RWPE1 (cell line): ENCODE data around the gene PPP1R15B.

Experiments
- CTCF ChIA-PET: fragments of 350-600 bp; sonication (Branson Sonifier 250); formaldehyde crosslinking; extraction: SDS; loops from one replicate; lab custom pipeline; 2021; lab: Yijun Ruan, JAX
- POLR2A ChIA-PET: fragments of 400-600 bp; formaldehyde crosslinking; extraction: SDS; loops from one replicate; lab custom pipeline; 2020; ENCODE audit warnings: antibody characterized with exemption; ENCODE audit not compliant: low non-redundant PET; lab: Yijun Ruan, JAX
- DNase-seq: peaks from one replicate; pipeline ENCODE4 v3.0.0; 2012; ENCODE audit warnings: low spot score
- H3K27ac ChIP-seq: fragments of 450-650 bp; 2 replicates; pipeline ENCODE4 v1.5.1; 2017
- TF ChIP-seq, protein P1 (sequence below): fragments of 450-650 bp; conservative IDR thresholded peaks from 2 replicates; pipeline ENCODE4 v1.5.1; 2017; ENCODE audit warnings: low read depth, mild to moderate bottlenecking

The PPP1R15B gene

DNA sequence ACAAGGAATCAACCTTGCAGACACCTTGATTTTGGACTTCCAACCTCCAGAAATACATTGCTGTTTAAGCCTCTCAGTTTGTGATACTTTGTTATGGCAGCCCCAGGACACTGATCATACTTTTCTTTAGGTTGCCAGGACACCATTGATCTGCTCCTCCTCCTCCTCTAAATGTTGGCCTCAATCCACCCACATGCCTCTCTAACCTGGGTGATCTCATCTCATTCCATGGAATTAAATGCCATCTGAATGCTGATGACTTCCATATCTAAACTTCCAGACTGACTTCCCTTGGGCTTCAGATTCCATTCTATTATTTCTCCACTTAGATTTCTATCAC lies 7.4 kb upstream of the PPP1R15B start:
- ChIA-PET POLR2A (no interaction called here), CTCF (interaction anchor here (0.9 to 1.4 kb wide), 4 partner anchors 13 to 388 kb away, joined by 3 to 6 read pairs (median 4); no protein-coding TSS in a partner anchor)
- peak; percentile 45 for DNase-seq
- TF ChIP-seq, protein P1, sequence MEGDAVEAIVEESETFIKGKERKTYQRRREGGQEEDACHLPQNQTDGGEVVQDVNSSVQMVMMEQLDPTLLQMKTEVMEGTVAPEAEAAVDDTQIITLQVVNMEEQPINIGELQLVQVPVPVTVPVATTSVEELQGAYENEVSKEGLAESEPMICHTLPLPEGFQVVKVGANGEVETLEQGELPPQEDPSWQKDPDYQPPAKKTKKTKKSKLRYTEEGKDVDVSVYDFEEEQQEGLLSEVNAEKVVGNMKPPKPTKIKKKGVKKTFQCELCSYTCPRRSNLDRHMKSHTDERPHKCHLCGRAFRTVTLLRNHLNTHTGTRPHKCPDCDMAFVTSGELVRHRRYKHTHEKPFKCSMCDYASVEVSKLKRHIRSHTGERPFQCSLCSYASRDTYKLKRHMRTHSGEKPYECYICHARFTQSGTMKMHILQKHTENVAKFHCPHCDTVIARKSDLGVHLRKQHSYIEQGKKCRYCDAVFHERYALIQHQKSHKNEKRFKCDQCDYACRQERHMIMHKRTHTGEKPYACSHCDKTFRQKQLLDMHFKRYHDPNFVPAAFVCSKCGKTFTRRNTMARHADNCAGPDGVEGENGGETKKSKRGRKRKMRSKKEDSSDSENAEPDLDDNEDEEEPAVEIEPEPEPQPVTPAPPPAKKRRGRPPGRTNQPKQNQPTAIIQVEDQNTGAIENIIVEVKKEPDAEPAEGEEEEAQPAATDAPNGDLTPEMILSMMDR, result no peak
- H3K27ac ChIP-seq, result peak overlapping the region; percentile 92

DNA sequence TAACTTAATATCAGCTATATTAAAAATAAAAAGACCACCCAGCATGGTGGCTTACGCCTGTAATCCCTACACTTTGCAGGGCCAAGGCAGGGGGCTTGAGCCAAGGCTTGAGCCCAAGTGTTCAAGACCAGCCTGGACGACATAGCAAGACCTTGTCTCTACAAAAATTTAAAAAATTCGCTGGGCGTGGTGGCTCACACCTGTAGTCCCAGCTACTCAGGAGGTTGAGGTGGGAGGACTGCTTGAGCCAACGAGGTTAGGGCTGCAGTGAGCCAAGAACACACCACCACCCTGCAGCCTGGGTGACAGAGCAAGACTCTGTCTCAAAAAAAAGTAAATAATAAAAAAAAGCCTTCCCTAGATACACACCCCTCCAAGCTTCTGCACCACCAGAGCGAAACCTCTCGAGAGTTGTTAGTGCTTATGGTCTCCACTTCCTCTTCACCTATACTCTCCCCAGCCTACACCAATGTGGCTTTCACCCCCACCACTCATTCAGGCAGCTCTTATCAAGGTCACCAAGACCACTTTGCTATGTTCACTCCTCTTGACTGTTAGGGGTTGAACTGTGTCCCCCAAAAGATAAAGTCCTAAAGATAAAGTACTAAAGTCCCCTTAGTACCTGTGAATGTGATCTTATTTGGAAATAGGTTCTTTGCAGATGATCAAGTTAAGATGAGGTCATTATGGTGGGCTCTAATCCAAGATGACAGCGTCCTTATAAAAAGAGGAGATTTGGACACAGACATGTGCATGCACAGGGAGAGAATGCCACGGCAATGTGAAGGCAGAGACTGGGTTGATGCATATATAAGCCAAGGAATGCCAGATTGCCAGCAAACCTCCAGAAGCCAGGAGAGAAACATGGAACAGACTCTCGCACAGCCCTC lies 6.8 kb upstream of the PPP1R15B start:
- TF ChIP-seq, protein P1, result no peak
- no peak for DNase-seq
- peak overlapping the region; percentile 92 for H3K27ac ChIP-seq
- POLR2A ChIA-PET, result no interaction called here
- CTCF ChIA-PET, result interaction anchor here (0.6 to 1.6 kb wide), 5 partner anchors 13 to 85 kb away, joined by 3 to 20 read pairs (median 4); no protein-coding TSS in a partner anchor

DNA sequence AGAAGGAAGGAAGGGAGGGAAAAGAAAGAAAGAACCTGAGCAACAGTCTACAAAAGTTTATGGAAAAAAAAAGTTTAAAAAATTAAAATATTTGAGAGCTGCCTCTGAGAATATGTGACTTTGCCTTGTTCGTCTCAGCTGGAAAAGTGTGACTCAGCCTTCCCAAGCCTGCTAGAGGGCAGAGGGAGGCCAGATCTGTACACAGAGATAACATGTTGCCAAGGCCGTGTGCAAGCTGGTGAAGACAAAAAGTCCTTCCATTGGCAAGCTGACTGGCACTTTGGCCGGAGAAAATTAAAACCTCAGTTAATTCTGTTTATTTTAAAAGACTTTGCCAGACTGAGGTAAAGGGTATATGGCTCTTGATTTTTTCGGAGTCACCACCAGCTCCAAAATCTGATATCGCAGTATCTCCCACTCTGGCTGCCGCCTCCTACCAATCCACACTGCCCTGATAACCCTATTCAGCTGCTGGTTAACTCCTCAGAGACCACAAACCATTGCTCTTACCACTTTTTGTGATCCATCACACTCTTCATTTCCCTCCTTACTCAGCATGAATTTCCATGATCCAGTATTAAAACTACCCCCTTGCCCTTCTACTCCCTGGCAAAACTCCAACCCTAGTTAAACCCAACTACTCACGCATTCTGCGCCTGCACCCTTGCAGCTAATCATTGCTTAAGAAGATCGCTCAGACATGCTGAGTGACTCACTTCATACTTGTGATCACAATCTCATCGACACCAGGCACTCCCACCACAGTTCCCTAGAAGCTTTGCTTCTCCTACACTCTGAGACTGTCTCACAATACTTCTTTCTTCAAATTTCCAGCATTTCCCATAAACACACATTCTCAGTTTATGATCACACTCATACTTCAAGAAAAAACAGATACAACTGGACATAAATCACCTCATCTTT lies 5.7 kb upstream of the PPP1R15B start:
- peak overlapping the region; percentile 92 for H3K27ac ChIP-seq
- TF ChIP-seq, protein P1, result no peak
- POLR2A ChIA-PET, result interaction anchor here (0.8 kb wide), 1 partner anchor 31 kb away, joined by 3 read pairs; no protein-coding TSS in a partner anchor
- CTCF ChIA-PET, result interaction anchor here (0.6 to 1.6 kb wide), 8 partner anchors 9 to 77 kb away, joined by 3 to 20 read pairs (median 4); no protein-coding TSS in a partner anchor
- DNase-seq, result peak; percentile 97

DNA sequence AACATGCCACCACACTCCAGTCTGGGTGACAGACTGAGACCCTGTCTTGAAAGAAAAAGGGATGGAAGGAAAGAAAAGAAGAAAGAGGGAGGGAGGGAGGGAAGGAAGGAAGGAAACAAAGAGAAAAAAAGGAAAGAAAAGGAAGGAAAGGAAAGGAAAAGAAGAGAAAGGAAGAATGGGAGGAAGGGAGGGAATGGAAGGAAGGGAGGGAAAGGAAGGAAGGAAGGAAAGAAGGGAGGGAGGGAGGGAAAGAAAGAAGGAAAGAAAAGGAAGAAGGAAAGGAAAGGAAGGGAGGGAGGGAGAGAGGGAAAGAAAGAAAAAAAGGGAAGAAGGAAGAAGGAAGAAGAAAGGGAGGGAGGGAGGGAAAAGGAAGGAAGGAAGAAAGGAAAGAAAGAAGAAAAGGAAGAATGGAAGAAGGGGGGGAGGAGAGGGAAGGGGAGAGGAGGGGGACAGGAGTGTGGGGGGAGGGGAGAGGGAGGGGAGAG lies 5.0 kb upstream of the PPP1R15B start:
- ChIA-PET CTCF (interaction anchor here (0.6 to 1.6 kb wide), 6 partner anchors 9 to 77 kb away, joined by 3 to 20 read pairs (median 5); no protein-coding TSS in a partner anchor), POLR2A (interaction anchor here (0.8 kb wide), 1 partner anchor 32 kb away, joined by 3 read pairs; no protein-coding TSS in a partner anchor)
- TF ChIP-seq, protein P1, result no peak
- peak overlapping the region; percentile 92 for H3K27ac ChIP-seq
- DNase-seq, result no peak

DNA sequence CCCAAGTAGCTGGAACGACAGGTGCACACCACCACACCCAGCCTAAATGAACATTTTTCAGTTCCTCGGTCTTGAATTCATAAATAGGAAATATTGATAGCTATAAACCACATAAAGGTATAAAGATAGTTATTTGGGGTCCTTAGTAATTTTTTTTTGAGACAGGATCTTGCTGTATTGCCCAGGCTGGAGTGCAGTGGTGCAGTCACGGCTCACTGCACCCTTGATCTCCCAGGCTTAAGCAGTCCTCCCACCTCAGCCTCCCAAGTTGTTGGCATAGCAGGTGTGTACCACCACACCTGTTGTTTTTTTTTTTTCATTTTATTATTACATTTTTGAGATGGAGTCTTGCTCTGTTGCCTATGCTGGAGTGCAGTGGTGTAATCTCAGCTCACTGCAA lies 3.7 kb upstream of the PPP1R15B start:
- TF ChIP-seq, protein P1, result no peak
- ChIA-PET POLR2A (interaction anchor here (0.6 kb wide), 1 partner anchor 14 kb away, joined by 3 read pairs; no protein-coding TSS in a partner anchor), CTCF (interaction anchor here (0.6 to 2.6 kb wide), 5 partner anchors 17 to 554 kb away, joined by 3 to 7 read pairs (median 4); partner anchors contain the start of gene PIK3C2B)
- H3K27ac ChIP-seq, result peak overlapping the region; percentile 25; the same call in 1 of the 2 replicates
- no peak for DNase-seq
